ENCODE results near the gene PRSS57.

Gene PRSS57

GRCh38 chr19:648904-649801 lies 46.1 kb downstream of the PRSS57 start:
- DNase-seq: no peak

- no peak for DNase-seq
Observed at GRCh38 chr19:648305-648704, 46.9 kb downstream of the PRSS57 start.

DNA sequence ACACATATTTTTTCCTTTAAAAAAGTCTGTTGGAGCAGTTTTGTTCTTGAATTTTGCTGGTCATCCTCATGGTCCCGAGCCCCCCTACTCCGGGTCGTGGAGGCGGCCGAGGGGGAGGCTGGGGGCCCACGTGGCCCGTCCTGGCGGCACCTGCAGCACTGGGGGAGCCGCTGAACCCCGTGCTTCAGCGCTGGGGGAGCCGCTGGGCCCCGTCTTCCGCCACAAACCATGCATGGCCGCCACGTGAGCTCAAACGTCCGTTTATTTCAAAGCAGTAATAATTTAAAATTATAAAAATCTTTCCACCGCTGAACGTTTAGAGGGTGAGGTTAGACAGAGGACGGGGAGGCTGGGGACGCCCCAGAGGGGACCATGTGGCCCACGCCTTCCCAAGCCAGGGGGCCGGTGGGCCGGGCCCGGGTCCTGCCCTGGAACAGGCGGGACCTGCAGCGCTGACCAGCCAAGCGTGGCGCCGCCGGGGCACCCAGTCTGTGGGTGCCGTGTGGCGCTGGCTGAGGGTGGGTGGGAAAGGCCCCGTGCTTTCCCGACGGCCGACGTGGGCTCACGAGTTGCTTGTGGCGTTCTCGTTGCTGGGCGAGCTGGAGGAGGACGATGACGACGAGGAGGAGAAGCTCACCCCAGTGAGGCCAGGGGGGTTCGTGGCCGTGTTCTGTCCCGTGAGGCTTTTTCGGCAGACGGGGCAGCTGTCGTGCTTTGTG lies 47.5 kb downstream of the PRSS57 start:
- DNase-seq: no peak

- no peak for DNase-seq
Observed at GRCh38 chr19:646779-647565, 48.3 kb downstream of the PRSS57 start.

- DNase-seq: no peak
Observed at GRCh38 chr19:645912-646778, 49.1 kb downstream of the PRSS57 start.

DNA sequence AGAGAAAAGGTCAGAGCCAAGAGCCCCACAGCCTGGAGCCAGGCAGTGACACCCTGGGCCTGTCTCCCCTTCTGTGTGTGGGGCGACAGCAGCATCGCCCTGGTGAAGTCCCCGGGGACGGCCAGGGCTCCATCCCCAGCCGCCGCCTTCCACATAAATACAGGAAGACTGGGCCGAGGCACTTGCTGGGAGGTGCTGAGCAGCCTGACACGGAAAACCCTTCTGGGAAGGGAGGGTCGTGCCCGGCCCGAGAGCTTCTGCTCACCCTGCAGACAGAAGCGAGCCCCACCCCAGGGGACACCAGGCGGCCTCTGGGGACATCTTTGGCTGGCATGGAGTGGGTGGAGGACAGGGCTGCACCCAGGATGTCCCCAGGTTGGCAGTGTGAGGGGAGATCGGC lies 50.5 kb downstream of the PRSS57 start:
- DNase-seq: no peak

GRCh38 chr19:644363-644762 lies 50.9 kb downstream of the PRSS57 start:
- DNase-seq: no peak

GRCh38 chr19:643736-644135 lies 51.5 kb downstream of the PRSS57 start:
- DNase-seq: no peak

GRCh38 chr19:642767-643727 lies 52.2 kb downstream of the PRSS57 start:
- DNase-seq: no peak

DNA sequence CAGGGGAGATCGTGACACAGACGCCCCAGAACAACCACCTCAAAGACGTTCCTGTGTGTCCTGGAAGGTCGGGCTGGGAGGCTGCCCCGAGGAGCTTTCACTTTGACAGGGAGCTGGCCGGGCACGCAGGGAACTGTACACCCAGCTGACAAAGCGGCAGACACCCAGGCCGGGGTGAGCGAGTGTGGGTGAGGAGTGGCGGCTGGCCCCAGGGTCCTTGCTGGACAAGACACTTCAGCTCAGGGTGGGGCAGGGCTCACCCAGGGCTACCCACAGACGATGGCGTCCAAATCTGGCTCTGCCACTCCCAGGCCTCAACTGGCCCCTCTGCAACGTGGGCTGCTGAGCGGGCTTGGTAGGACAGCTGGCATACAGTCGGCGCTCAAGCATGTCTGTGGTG lies 53.5 kb downstream of the PRSS57 start:
- DNase-seq: no peak

- DNase-seq: no peak
Observed at GRCh38 chr19:640606-641189, 54.6 kb downstream of the PRSS57 start.

- DNase-seq: no peak
Observed at GRCh38 chr19:640161-640558, 55.1 kb downstream of the PRSS57 start.

GRCh38 chr19:639253-640160 lies 55.7 kb downstream of the PRSS57 start, which contains the start of gene FGF22:
Gene FGF22 (plus strand): TSS chr19:639879. CDS start chr19:639926, 47 bp downstream.
- peak; percentile 44 for DNase-seq

DNA sequence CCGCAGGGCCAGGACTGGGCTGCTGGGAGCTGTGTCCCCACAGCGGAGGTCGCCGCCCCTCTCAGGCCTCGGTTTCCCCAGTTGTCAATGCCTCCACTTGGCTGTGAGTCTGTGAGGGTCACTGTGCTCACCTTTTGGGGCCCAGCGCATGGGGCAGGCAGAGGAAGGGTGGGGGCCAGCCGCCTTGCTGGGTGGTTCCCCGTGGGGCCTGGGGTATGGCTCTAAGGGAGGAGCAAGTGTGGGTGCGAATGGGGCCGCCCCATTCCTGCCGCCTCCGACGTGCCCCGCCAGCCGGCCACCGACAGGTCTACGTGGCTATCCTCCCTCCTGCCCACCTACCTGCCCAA lies 56.4 kb downstream of the PRSS57 start:
- DNase-seq: no peak

All from DMS 273 treated with DMSO at 0.1 percent for 48 hours (cell line).